Neutrophil (primary cell): ENCODE data around the gene UTP18.
"Not testable (repeated sequence)": the region's sequence is repeated elsewhere in the genome, so short reads cannot be mapped to it uniquely, and the experiment has no call there.

ENCODE experiments used
- H3K27ac ChIP-seq: fragments of 200-600 bp; sonication (generic); 2 replicates; pipeline ENCODE4 v1.5.1; 2016; ENCODE audit warnings: mild to moderate bottlenecking, moderate library complexity
- H3K27me3 ChIP-seq: fragments of 200-600 bp; sonication (generic); 2 replicates; pipeline ENCODE4 v1.6.0; 2016; ENCODE audit warnings: mild to moderate bottlenecking
- H3K36me3 ChIP-seq: fragments of 200-600 bp; sonication (generic); 2 replicates; pipeline ENCODE4 v1.5.1; 2017
- H3K4me1 ChIP-seq, 2 experiments: fragments of 200-600 bp in 1 of 2; sonication (generic) in 1 of 2; 1 replicate in 1 of 2; 2 replicates in 1 of 2; pipeline versions ENCODE4 v1.5.1 to v1.6.1; 2013 to 2016; ENCODE audit warnings: low read depth in 1 of 2, low read length in 1 of 2, mild to moderate bottlenecking in 1 of 2, moderate library complexity in 1 of 2; ENCODE audit not compliant: control insufficient read depth in 1 of 2, insufficient read depth in 1 of 2
- H3K4me3 ChIP-seq, 2 experiments: fragments of 200-600 bp in 1 of 2; sonication (generic) in 1 of 2; 1 replicate in 1 of 2; 2 replicates in 1 of 2; pipeline ENCODE4 v1.5.1; 2013 to 2016; ENCODE audit warnings: low read depth in 1 of 2, low read length in 1 of 2, mild to moderate bottlenecking in 1 of 2, moderate library complexity in 1 of 2
- H3K9me3 ChIP-seq: fragments of 200-600 bp; sonication (generic); 2 replicates; pipeline ENCODE4 v1.5.1; 2016
- CTCF ChIP-seq: fragments of 200-600 bp; sonication (generic); IDR thresholded peaks from 2 replicates; pipeline ENCODE4 v1.5.1; 2016; ENCODE audit warnings: antibody characterized with exemption

UTP18 gene

DNA sequence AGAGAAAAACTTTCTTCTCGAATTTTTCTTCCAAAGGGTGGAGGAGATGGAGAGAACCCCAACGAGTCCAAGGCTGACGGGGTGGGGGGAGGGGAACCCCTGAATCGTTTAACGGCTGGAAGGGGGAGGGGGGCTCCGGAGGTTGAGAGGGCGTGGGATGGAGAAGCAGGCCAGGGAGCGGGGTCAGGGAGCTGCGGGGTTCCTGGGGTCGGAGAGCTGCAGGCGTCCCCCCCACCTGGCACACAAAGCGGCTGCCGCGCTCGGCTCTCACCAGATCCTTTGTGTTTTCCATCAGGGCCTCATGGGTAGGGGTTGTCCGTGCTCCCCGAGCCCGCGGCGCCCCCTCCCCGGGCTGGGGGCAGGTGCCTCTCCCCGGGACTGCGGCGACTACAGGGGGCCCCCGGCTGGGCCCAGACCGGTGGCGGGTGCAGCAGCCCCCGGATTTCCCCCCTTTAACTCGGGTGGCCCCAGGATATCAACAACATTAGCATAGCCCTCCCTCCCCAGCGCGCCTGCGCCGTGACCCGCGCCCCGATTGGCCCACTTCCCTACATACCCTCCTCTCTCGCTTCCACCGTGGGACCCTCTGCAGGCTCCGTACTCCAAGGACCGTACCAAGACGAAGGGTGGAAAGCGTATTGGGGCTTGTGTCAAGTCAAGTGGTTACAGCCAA, 646 bp upstream of the UTP18 start, which contains the start of gene MBTD1:
TSS of gene MBTD1 (minus strand) at position 486 of the 673 bp plus-strand sequence. CDS start 34,888 bp downstream, outside the sequence.
- H3K27ac ChIP-seq = peak within 1 kb of the TSS; percentile 98
- H3K4me1 ChIP-seq = peaks cover 58 to 67% of the 10 kb centered on the region in 2 experiments
- H3K4me3 ChIP-seq = peak within 1 kb of the TSS; percentile 93 to 100
- TF ChIP-seq CTCF = no peak
- no peaks in the 10 kb centered on the region for H3K9me3 ChIP-seq
- no peaks in the 10 kb centered on the region for H3K27me3 ChIP-seq
- H3K36me3 ChIP-seq = peaks cover 3% of the 10 kb centered on the region

- Histone ChIP-seq H3K27me3 (no peaks in the 10 kb centered on the region), H3K4me1 (peaks cover 65 to 73% of the 10 kb centered on the region in 2 experiments), H3K36me3 (no peaks in the 10 kb centered on the region), H3K4me3 (peak overlapping the region; percentile 93 to 100), H3K9me3 (no peaks in the 10 kb centered on the region), H3K27ac (peak overlapping the region; percentile 98)
- TF ChIP-seq CTCF = no peak
Measured at GRCh38 chr17:51261024-51261963, 948 bp downstream of the UTP18 start.

GRCh38 chr17:51263006-51263405, 2.7 kb downstream of the UTP18 start:
- peak overlapping the region; percentile 98 for H3K27ac ChIP-seq
- no peaks in the 10 kb centered on the region for H3K36me3 ChIP-seq
- no peak for TF ChIP-seq CTCF
- peak overlapping the region in 1 of 2 experiments; percentile 1 for H3K4me3 ChIP-seq
- no peaks in the 10 kb centered on the region for H3K27me3 ChIP-seq
- H3K9me3 ChIP-seq = no peaks in the 10 kb centered on the region
- H3K4me1 ChIP-seq = peaks cover 64 to 65% of the 10 kb centered on the region in 2 experiments

DNA sequence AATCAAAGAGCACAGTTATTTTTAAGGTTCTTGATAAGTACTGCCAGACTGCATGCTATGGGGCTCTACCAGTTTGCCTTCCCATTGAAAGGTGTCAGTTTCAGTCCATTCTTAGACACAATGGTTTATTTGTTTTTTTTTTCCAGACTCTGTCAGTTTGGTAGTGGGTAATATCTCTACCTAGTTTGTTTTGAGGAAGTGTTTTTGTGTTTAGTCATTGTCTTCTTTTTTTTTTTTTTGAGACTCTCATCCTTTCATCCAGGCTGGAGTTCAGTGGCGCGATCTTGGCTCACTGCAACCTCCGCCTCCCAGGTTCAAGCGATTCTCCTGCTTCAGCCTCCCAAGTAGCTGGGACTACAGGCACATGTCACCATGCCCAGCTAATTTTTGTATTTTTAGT, 4.1 kb downstream of the UTP18 start:
- not testable (repeated sequence) for H3K27me3 ChIP-seq, H3K9me3 ChIP-seq, H3K4me3 ChIP-seq, H3K36me3 ChIP-seq
- Histone ChIP-seq H3K27ac (peak overlapping the region; percentile 98), H3K4me1 (peaks cover 51 to 52% of the 10 kb centered on the region in 2 experiments)

DNA sequence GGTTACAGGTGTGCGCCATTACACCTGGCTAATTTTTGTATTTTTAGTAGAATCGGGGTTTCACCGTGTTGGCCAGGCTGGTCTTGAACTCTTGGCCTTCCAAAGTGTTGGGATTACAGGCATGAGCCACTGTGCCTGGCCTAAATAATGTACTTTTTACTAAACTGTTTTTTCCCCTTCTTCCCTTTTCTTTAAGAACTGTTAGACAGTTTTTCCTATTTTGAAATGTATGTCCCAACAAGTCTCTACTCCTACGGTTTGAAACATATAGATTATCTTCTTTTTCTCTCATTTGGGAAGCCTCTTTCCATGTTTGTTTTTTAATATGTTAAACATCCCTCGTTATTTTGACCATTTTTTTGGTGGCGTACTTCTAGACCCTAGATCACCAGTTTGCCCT, 9.6 kb downstream of the UTP18 start:
- peaks cover 27 to 31% of the 10 kb centered on the region in 2 experiments for H3K4me1 ChIP-seq
- H3K27me3 ChIP-seq = no peaks in the 10 kb centered on the region
- H3K27ac ChIP-seq = peak overlapping the region; percentile 64
- no peaks in the 10 kb centered on the region for H3K9me3 ChIP-seq
- TF ChIP-seq CTCF = no peak
- peaks cover 7% of the 10 kb centered on the region for H3K36me3 ChIP-seq
- no peak overlapping the region for H3K4me3 ChIP-seq

GRCh38 chr17:51270636-51271035, 10.3 kb downstream of the UTP18 start:
- H3K4me1 ChIP-seq = peaks cover 27 to 31% of the 10 kb centered on the region in 2 experiments
- no peaks in the 10 kb centered on the region for H3K9me3 ChIP-seq
- H3K4me3 ChIP-seq = no peak overlapping the region
- H3K27me3 ChIP-seq = no peaks in the 10 kb centered on the region
- no peak for TF ChIP-seq CTCF
- peak overlapping the region; percentile 64 for H3K27ac ChIP-seq
- H3K36me3 ChIP-seq = peaks cover 7% of the 10 kb centered on the region
